Activated gamma-delta T cell treated with Interleukin-2 at 50 U/mL for 16 hours (primary cell): Measurements from ENCODE around the gene FUS.
"Not testable (repeated sequence)": the region's sequence is repeated elsewhere in the genome, so short reads cannot be mapped to it uniquely, and the experiment has no call there.

Source experiments
- DNase-seq: peaks from one replicate; pipeline ENCODE4 v3.0.0-alpha.2; 2020

FUS gene

GRCh38 chr16:31187808-31188189, 7.9 kb downstream of the FUS start:
- no peak for DNase-seq

- no peak for DNase-seq
Observed at GRCh38 chr16:31188450-31189411, 8.8 kb downstream of the FUS start.

- no peak for DNase-seq
Observed at GRCh38 chr16:31189412-31189778, 9.5 kb downstream of the FUS start.

- no peak for DNase-seq
Observed at GRCh38 chr16:31190061-31190460, 10.1 kb downstream of the FUS start.

- DNase-seq = no peak
Observed at GRCh38 chr16:31190818-31191444, 11.0 kb downstream of the FUS start.

GRCh38 chr16:31191697-31192428, 11.9 kb downstream of the FUS start:
- DNase-seq = no peak

- no peak for DNase-seq
Observed at GRCh38 chr16:31192856-31193642, 13.1 kb downstream of the FUS start.

GRCh38 chr16:31193874-31194273, 13.9 kb downstream of the FUS start:
- DNase-seq = no peak

- DNase-seq = no peak
Observed at GRCh38 chr16:31194898-31195297, 15.0 kb downstream of the FUS start.

- not testable (repeated sequence) for DNase-seq
Observed at GRCh38 chr16:31195861-31196260, 15.9 kb downstream of the FUS start.

GRCh38 chr16:31196324-31197088, 16.6 kb downstream of the FUS start:
- DNase-seq = no peak

GRCh38 chr16:31198207-31198882, 18.4 kb downstream of the FUS start:
- DNase-seq = no peak

- DNase-seq = no peak
Observed at GRCh38 chr16:31199430-31200041, 19.6 kb downstream of the FUS start.

- DNase-seq = not testable (repeated sequence)
Observed at GRCh38 chr16:31200111-31200510, 20.2 kb downstream of the FUS start.

- peak; percentile 49 for DNase-seq
Observed at GRCh38 chr16:31200821-31201568, 21.1 kb downstream of the FUS start.

- peak; percentile 35 for DNase-seq
Observed at GRCh38 chr16:31201582-31202413, 21.9 kb downstream of the FUS start.

- no peak for DNase-seq
Observed at GRCh38 chr16:31202414-31203375, 22.8 kb downstream of the FUS start, which contains the start of gene PYCARD. Gene PYCARD, minus strand, starts transcription at chr16:31202760. Its CDS starts 70 bp downstream, at chr16:31202690.
